Gastrocnemius medialis (tissue), 4 donors: ENCODE results near the gene GALNTL6.

Experiments
- POLR2A ChIP-seq, 2 donors: fragments of 450-650 bp; IDR thresholded peaks; one replicate each; pipeline ENCODE4 v1.6.1; 2017; ENCODE audit warnings: antibody characterized with exemption in 2 of 2, mild to moderate bottlenecking in 2 of 2, moderate library complexity in 2 of 2
- TF ChIP-seq, protein P1 (sequence below), 5 experiments: fragments of 450-650 bp in 3 of 5; fragments of 200-600 bp in 2 of 5; sonication (generic) in 2 of 5; IDR thresholded peaks in 4 of 5; conservative IDR thresholded peaks in 1 of 5; 1 replicate in 4 of 5; 2 replicates in 1 of 5; pipeline ENCODE4 v1.5.1; 2016 to 2019; ENCODE audit warnings: antibody characterized with exemption in 5 of 5, mild to moderate bottlenecking in 3 of 5, moderate library complexity in 3 of 5

DNA sequence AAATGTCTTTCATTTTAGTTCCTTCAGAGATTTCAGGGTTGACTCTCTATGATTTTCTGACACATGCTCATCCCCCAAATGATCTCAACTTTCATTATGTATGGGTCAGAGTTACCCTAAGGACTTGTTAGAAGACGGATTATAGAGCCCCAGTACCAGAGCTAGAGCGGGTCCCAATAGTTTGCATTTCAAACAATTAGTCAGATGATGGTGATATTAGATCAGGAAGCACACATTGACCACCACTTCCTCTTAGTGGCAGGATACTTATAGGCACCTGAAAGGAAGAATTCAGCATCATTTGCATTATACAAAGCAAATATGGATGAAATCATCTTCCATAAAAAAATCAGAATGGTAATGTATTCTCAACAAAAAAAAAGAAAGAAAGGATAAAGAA, 106.1 kb downstream of the GALNTL6 start:
- TF ChIP-seq POLR2A (IDR thresholded peaks at IDR 0.05) = no peak
- TF ChIP-seq, protein P1, sequence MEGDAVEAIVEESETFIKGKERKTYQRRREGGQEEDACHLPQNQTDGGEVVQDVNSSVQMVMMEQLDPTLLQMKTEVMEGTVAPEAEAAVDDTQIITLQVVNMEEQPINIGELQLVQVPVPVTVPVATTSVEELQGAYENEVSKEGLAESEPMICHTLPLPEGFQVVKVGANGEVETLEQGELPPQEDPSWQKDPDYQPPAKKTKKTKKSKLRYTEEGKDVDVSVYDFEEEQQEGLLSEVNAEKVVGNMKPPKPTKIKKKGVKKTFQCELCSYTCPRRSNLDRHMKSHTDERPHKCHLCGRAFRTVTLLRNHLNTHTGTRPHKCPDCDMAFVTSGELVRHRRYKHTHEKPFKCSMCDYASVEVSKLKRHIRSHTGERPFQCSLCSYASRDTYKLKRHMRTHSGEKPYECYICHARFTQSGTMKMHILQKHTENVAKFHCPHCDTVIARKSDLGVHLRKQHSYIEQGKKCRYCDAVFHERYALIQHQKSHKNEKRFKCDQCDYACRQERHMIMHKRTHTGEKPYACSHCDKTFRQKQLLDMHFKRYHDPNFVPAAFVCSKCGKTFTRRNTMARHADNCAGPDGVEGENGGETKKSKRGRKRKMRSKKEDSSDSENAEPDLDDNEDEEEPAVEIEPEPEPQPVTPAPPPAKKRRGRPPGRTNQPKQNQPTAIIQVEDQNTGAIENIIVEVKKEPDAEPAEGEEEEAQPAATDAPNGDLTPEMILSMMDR (IDR thresholded peaks at IDR 0.05 in 4 of 5, conservative IDR thresholded peaks at IDR 0.05 in 1 of 5) = no peak
